Stimulated activated CD4-positive, alpha-beta T cell treated with anti-CD3 and anti-CD28 coated beads, TNF-alpha, amount 100 ng/mL, for 1 hour (primary cell): ENCODE results near the gene EFNB3.

ENCODE experiments used
- DNase-seq, 3 donors: peaks; one replicate each; pipeline ENCODE4 v3.0.0-alpha.2; 2020; ENCODE audit warnings: low read depth in 3 of 3, low spot score in 1 of 3

EFNB3 gene

GRCh38 chr17:7716901-7717755, 12.1 kb downstream of the EFNB3 start, which contains the start of gene DNAH2:
DNAH2 (plus strand) TSS chr17:7717744; CDS start chr17:7719735, 1,991 bp downstream.
- peak in 1 of 3 donors; percentile 21 for DNase-seq

GRCh38 chr17:7717756-7718350, 12.9 kb downstream of the EFNB3 start:
- no peak for DNase-seq

DNA sequence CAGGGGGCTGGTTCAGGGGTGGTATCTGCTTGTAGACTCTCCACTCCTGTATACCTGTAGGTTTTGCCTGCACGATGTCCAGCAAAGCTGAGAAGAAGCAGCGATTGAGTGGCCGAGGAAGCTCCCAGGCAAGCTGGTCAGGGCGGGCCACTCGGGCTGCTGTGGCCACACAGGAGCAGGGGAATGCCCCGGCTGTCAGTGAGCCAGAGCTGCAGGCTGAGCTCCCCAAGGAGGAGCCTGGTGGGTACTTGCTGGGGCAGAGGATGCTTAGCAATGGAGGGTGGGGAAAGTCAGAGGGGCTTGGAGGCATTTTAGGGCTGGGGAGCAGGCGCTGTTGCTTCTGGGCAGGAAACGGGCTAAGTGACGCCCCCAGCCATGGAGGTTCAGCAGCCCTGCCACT, 14.7 kb downstream of the EFNB3 start:
- no peak for DNase-seq

- no peak for DNase-seq
Measured at GRCh38 chr17:7720125-7720524, 15.1 kb downstream of the EFNB3 start.

GRCh38 chr17:7721612-7722011, 16.6 kb downstream of the EFNB3 start:
- no peak for DNase-seq

- no peak for DNase-seq
Measured at GRCh38 chr17:7727886-7728285, 22.9 kb downstream of the EFNB3 start.

- no peak for DNase-seq
Measured at GRCh38 chr17:7729816-7730215, 24.8 kb downstream of the EFNB3 start.

DNA sequence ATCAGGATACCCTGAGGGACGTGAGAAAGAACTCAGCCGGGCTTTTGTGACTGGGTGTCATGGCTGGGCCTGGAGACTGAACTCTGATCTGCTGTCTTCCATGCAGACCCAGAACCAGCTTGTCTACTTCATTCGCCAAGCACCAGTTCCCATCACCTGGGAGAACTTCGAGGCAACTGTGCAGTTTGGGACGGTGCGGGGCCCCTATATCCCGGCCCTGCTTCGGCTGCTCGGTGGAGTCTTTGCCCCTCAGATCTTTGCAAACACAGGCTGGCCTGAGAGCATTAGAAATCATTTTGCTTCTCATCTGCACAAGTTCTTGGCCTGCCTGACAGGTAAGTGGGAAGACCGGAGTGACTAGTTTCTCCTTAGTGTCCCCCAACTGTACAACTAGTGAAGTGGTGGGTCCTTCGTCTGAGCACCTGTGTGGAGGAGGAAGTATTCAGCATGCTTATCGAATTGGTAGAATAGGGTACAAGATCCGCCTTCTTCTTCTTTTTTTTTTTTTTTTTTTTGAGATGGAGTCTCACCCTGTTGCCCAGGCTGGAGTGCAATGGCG, 28.1 kb downstream of the EFNB3 start:
- DNase-seq: no peak

DNA sequence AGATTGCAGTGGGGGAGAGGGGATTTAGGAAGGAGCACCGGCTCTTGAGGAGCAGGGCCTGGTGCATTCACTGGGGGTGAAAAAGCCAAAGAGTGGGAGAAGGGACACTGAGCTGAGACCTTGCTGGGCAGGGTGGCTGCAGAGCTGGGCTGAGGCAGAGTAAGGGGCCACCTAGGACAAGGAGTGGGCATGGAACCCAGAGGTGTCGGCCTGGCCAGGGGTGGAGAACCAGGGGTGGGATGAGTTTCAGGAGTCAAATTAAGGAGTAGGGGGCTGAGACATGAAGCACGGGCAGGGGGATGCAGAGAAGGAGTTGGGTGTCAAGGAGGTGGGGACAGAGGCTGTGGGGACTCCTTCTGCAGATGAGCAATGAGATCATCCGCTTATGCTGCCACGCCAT, 32.6 kb downstream of the EFNB3 start:
- no peak for DNase-seq

DNA sequence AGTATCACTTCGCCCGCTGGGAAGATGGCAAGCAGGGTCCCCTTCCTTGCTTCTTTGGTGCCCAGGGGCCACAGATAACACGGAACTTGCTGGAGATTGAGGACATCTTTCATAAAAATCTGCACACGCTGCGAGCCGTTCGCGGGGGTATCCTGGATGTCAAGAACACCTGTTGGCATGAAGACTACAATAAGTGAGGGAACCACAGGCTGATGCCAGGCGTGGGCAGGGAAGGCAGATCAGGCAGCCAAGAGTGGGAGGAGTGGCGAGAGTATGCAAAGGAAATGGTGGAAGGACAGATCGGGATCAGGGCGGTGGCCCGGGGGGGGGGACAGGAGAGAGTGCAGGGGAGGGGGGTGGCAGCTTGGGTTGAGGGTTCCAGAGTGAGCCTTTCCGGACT, 34.7 kb downstream of the EFNB3 start:
- DNase-seq: no peak

GRCh38 chr17:7740481-7741001, 35.5 kb downstream of the EFNB3 start:
- no peak for DNase-seq

- DNase-seq: no peak
Measured at GRCh38 chr17:7742729-7743128, 37.7 kb downstream of the EFNB3 start.

DNA sequence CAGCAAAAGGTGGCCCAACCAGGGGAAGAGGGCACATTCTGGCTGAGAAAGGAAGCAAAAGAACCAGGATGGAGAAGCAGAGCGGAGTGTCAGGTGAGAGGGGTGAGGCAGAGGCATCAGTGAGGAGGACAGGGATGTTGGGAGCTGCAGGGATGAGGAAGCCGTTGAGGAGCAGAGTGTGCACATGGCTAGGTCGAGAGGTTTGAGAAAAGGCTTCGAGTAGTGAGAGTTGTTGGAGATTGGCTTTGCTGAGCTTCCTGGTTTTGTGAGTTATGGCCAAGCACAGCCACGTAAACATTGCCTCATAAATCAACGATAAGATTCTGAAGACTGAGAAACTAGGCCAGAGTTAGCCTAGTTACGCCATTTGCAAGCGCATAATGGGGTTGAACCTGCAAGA, 39.4 kb downstream of the EFNB3 start:
- no peak for DNase-seq

DNA sequence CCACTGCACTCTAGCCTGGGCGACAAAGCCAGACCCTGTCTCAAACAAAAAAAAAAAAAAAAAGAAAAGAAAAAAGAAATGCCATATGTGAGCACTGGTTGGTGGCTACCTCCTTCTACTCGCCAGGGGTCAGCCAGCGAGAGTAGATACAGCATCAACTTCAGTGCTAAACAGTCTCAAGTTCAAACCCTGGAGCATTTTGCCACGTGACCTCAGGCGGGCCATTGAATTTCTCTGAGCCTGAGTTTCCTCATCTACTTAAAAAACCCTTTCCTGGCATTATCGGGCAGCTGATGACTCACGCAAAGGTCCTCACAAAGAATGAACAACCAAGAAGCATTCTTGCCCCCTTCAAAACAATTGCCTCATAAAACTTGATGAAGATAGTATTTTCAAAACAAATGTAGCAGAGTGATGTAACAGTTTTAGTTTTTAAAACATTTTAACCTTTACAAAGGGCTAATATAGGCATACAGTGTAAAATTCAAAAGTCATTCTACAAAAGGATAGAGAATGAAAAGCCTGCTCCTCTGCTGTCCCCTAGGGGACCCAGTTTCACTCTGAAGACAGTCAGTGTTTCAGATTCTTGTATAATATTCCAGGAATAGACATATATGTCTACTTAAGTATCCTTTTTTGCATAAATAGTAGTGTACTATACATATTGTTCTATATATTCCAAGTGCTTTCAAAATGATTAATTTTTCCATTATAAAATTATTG, 40.9 kb downstream of the EFNB3 start:
- no peak for DNase-seq

DNA sequence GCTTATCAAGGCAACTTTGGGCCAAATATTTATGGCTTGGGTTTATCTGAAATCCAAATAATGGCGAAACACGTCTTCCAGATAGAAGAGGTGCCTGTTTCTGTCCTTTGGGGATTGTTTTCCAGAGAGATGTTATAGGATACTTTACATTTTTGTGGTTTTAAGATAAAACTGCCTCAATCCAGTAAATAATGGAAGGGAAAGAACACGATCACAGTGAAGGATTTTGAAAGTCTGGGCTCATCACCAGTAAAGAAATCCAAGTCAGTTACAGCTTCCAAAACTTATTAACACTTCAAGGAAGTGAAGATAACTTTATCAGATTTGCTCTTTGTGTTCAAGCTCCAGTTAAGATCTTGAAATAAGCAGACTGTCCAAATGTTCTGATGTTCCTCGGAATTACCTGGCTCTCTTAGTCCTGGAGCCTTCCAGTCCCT, 42.7 kb downstream of the EFNB3 start:
- no peak for DNase-seq

DNA sequence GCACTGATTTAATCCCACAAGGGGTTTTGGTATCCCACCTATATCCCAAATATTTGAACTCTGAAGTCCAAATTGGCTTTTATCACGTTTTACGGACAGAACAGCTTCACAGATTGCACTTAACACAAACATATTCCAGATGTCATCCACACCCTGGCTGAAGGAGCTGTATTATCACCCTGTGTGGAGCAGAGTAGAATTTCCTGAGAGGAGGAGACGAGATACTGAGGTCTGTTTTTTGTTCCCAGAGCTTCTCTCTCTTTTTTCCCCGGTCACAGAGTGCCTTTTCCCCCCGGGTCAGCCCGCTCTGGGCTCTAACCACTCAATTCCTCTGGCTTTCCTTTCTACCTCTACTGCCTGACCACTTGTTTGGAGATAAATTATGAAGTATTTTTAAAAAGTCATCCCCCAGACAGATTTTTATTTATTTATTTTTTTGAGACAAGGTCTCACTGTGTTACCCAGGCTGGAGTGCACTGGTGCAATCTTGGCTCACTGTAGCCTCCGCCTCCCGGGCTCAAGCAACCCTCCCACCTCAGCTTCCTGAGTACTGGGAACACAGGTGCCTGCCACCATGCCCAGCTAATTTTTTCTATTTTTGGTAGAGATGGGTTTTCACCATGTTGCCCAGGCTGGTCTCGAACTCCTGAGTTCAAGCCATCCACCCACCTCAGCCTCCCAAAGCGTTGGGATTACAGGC, 43.2 kb downstream of the EFNB3 start:
- no peak for DNase-seq

- no peak for DNase-seq
Measured at GRCh38 chr17:7750321-7750821, 45.4 kb downstream of the EFNB3 start.

DNA sequence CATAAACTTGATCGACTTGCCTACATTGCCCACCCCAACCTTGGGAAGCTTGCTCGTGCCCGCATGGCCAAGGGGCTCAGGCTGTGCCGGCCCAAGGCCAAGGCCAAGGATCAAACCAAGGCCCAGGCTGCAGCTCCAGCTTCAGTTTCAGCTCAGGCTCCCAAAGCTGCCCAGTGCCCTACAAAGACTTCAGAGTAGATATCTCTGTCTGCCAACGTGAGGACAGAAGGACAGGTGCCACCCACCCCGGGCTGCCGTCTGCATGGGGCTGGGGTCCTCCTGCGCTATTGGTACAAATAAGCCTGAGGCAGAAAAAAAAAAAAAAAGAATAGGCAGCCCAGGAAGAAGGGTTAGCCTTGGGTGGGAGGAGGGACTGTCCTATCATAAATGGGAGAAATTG, 49.7 kb downstream of the EFNB3 start:
- no peak for DNase-seq

DNA sequence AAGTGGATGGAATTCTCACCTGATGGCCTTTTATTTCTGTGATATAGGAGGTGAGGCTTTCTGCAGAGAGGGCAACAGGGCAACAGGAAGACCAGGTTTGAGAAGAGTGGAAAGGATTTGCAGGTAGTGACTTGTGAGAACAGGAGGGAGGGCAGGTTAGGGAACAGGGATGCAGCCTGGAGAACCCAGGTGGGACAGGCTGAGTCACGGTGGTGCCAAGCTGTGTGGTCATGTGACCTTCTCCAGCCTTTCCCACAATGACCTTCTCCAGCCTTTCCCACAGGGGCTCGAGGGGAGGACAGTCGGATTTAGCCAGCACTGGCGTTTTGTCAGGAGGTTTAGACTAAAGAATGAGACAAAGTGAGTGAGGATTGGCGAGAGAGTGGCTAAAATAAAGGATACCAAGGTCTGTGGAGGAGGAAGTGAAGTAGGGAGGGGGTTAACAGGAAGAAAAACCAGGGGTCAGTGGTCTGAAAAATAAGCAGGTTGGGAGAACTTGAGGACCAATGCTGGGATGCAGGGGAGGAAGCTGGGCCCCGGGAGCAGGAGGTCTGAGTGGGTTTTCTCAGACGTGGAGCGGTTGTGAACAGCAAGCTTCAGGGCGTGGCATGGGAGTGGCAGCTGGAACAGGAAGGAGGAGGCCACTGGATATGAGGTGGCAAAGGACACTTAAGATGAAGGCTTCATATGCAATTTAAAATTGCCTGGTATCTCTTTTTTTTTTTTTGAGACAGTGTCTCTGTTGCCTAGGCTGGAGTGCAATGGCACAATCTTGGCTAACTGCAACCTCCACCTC, 50.3 kb downstream of the EFNB3 start:
- DNase-seq: no peak

DNA sequence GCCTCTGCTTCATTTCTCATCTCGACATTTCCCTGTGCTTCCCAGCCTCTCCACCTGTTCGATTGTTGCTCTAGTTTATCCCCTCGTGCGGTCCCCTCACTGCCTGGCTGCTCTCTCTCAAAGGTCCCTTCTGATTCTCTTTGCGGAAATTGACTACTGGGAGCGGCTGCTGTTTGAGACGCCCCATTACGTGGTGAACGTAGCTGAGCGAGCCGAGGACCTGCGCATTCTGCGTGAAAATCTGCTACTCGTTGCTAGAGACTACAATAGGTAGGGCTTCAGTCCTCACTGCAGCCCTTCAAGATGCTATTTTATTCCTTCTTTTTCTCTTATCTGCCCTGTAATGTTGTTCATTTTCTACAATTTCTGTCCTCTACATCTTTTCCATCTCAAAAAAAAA, 52.0 kb downstream of the EFNB3 start:
- no peak for DNase-seq
